AG09319 (cell line): ENCODE data around the gene ERC1.

Experiments used
- DNase-seq: peaks from one replicate; pipeline ENCODE4 v3.0.0-alpha.2; 2010; ENCODE audit warnings: low read depth; ENCODE audit errors: extremely low read depth
- TF ChIP-seq, protein P1 (sequence below): IDR thresholded peaks from 2 replicates; pipeline ENCODE4 v1.5.1; 2011; ENCODE audit warnings: low read depth, mild to moderate bottlenecking, inconsistent platforms, low read length, moderate library complexity

Gene ERC1

GRCh38 chr12:1507308-1507707 is 516.3 kb downstream of the ERC1 start:
- TF ChIP-seq, protein P1, sequence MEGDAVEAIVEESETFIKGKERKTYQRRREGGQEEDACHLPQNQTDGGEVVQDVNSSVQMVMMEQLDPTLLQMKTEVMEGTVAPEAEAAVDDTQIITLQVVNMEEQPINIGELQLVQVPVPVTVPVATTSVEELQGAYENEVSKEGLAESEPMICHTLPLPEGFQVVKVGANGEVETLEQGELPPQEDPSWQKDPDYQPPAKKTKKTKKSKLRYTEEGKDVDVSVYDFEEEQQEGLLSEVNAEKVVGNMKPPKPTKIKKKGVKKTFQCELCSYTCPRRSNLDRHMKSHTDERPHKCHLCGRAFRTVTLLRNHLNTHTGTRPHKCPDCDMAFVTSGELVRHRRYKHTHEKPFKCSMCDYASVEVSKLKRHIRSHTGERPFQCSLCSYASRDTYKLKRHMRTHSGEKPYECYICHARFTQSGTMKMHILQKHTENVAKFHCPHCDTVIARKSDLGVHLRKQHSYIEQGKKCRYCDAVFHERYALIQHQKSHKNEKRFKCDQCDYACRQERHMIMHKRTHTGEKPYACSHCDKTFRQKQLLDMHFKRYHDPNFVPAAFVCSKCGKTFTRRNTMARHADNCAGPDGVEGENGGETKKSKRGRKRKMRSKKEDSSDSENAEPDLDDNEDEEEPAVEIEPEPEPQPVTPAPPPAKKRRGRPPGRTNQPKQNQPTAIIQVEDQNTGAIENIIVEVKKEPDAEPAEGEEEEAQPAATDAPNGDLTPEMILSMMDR, result no peak
- DNase-seq, result no peak

DNA sequence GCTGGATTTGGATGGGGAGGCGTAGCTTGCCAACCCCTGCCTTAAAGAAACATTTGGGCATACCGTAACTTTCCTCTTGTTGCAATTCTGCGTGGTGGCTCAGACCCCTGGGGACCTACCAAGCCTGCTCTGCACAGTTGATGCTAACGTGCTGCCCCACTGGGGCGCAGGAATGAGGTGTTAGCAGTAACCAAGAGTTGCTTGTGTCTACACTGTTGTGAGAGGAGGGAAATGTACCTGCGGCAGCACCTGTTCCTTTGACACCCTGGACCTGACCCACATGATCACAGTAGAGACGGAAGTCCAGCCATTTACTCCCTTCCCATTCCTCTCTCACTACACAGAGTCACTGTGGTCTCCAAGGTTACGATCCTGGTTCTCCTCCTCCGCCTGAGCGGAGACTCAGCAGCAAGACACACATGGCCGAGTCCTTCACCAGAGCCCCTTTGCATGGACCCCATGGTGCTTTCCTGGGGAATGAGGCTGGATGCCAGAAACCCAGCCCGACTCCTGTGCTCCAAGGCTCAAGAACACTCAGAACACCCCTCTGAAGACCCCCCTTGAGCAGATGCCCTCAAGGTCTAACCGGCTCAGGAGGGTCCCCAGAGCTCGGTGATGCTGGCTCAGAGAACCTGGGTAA is 518.5 kb downstream of the ERC1 start:
- TF ChIP-seq, protein P1, result no peak
- DNase-seq, result no peak

DNA sequence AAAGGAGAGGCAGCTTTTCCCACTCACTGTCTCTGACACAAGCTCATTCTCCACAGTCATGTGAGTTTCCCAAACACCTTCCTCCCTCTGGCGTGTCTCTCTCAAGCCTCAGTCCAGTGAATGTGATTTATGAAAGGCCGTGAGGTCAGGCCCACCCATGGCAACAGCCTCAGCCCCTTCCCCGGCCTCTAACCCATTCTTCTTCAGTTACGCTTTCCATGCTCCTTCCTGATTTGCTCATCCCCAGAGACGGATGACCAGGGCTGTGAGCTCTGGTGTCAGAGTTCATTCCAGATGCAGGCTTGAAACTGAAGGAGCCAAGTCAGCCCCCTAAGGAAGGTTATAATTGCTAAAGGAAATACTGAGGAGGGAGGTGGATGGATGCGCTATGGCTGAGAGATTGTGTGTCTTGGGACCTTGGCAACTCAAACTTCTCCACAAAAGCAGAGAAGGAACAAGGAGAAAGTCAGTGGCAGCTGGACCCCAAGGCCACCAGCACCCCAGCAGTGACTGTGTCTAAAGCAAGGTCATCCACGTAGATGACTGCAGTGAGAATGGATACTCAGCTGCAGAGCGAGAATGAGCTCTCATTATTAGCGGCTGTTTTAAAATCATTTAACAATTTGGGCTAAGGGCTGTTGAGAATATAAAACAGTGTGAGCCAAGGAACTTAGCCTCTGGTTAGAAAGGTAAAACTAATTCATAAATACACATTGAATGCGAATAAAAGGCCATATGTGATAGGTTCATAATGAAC is 519.2 kb downstream of the ERC1 start:
- TF ChIP-seq, protein P1, result no peak

GRCh38 chr12:1515010-1515409 is 524.0 kb downstream of the ERC1 start:
- DNase-seq, result no peak

More for the DNA sequence above, 519.2 kb downstream of the ERC1 start:
- DNase-seq, result no peak

DNA sequence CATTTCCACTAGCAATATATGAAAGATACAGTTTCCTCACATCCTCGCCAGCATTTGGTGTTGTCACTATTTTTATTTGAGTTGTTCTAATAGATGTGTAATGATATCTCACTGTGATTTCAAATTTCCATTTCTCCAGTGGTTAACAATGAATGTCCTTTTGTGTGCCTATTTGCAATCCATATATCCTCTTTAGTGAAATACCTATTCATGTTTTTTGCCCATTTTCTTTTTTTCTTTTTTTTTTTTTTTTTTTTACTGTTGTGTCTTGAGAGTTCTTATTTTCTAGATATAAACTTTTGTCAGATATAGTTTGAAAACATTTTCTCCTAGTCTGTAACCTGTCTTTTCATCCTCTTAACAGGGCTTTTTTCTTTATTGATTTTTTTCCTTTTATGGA is 524.4 kb downstream of the ERC1 start:
- DNase-seq, result no peak
- TF ChIP-seq, protein P1, result no peak

More at GRCh38 chr12:1515010-1515409, 524.0 kb downstream of the ERC1 start:
- TF ChIP-seq, protein P1, result no peak

- TF ChIP-seq, protein P1, result peak; percentile 46
- DNase-seq, result peak; percentile 62
These were observed 526.0 kb downstream of the ERC1 start for GRCh38 chr12:1517007-1517406.
